Measurements from ENCODE around the gene VPS26C.
A peak's percentile ranks its signal among the peaks of the same experiment; 100 is the strongest.
"Not testable (repeated sequence)": the region's sequence is repeated elsewhere in the genome, so short reads cannot be mapped to it uniquely, and the experiment has no call there.

VPS26C gene

DNA sequence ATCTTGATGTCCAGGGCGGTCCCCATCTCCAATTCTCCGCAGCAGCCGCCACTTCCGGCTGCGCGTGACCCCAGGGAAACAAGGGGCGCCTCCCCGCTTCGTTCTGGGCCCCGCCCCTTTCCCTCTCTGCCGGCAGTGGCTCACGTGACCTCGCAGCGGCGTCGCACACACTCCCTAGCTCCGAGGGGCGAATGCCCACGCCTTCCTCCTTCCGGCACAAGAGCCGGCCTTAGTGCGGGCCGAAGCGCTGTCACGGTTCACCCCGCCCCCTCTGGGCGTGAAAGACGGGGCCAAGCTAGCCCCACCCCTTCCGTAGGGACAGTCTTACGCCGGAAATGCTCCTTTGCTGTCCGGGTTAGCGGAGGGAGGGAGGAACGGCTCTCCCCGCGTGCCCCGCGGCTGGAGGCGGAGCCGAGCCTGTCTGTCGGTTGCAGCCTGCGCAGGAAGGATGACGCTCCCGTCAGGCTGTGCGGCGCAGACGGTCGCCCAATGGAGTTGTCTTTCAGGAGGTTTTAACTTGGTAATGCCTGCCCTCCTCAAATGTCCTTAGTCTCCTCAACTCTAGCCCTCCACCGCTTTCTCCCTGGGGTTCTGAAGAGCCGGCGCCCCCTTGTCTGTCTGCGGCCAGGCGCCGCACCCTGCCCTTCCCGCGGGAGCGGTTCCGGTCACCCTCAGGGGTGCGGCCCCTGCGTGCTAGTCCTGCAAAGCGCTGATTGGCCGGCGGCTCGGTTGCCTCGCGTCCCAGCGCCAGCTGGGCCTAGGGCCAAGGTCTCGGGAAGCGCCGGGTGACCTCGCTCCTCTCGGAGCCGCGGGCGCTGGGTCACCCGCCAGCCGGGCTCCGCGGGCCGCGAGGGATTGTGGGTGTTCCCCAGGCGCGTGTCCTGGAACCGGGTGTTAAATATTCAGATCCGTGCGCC, at the start of gene VPS26C:
Gene VPS26C (minus strand): TSS at position 66 of the 917 bp plus-strand sequence. CDS start 40 bp downstream, at position 26.
- CTCF ChIA-PET: interaction anchor here (1.6 kb wide), 1 partner anchor 263 kb away, joined by 3 read pairs; no protein-coding TSS in a partner anchor
- POLR2A ChIA-PET: interaction anchor here (0.7 to 1.0 kb wide), 2 partner anchors 10 to 290 kb away, joined by 3 read pairs; no protein-coding TSS in a partner anchor
- TF ChIP-seq, protein P1, sequence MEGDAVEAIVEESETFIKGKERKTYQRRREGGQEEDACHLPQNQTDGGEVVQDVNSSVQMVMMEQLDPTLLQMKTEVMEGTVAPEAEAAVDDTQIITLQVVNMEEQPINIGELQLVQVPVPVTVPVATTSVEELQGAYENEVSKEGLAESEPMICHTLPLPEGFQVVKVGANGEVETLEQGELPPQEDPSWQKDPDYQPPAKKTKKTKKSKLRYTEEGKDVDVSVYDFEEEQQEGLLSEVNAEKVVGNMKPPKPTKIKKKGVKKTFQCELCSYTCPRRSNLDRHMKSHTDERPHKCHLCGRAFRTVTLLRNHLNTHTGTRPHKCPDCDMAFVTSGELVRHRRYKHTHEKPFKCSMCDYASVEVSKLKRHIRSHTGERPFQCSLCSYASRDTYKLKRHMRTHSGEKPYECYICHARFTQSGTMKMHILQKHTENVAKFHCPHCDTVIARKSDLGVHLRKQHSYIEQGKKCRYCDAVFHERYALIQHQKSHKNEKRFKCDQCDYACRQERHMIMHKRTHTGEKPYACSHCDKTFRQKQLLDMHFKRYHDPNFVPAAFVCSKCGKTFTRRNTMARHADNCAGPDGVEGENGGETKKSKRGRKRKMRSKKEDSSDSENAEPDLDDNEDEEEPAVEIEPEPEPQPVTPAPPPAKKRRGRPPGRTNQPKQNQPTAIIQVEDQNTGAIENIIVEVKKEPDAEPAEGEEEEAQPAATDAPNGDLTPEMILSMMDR (IDR thresholded peaks at IDR 0.05; ENCODE audit: control extremely low read depth, extremely low read depth, low read depth, missing control alignments): no peak
- DNase-seq (ENCODE audit: extremely low spot score): peak; percentile 95

DNA sequence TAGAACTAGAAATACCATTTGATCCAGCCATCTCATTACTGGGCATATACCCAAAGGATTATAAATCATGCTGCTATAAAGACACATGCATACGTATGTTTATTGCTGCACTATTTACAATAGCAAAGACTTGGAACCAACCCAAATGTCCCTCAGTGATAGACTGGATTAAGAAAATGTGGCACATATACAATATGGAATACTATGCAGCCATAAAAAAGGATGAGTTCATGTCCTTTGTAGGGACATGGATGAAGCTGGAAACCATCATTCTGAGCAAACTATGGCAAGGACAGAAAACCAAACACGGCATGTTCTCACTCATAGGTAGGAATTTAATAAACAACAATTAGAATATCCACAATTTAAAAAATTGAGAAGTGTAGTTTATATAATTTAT, 48.9 kb upstream of the VPS26C start:
- DNase-seq (ENCODE audit: extremely low spot score); POLR2A ChIA-PET; CTCF ChIA-PET: not testable (repeated sequence)

DNA sequence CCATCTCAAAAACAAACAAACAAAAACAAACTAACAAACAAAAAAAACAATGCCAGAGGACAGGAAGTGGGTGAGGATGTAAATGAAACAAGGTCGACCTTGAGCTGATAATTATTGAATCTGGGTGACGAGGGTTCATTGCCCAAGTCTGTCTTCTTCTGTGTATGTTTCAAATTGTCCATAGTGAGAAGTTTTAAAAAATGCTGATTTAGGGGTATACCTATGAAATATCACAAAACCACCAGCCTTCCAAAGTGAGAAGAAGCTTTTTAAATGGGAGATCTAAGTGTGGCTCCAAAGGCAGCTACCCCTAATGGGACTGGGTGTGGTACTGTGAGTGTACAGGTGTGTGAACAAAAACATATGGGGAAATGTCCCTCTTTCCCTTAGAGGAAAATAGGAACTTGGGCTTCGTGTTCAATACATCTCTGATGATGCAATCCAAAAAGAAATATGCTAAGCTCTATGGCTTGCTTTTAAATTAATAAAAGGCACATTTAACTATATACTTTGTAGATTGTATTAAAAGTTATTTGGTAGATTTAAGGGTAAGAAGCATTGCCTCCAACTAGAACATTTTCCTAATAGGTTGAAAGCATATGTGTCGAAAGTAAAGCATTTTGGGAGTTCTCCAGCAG, 33.1 kb upstream of the VPS26C start:
- ChIA-PET CTCF (interaction anchor here (2.2 kb wide), 1 partner anchor 10 kb away, joined by 5 read pairs; no protein-coding TSS in a partner anchor), POLR2A (no interaction called here)
- peak; percentile 1 for DNase-seq (ENCODE audit: extremely low spot score)
- TF ChIP-seq, protein P1 (IDR thresholded peaks at IDR 0.05; ENCODE audit: control extremely low read depth, extremely low read depth, low read depth, missing control alignments): no peak

GRCh38 chr21:37297364-37297763, 30.2 kb upstream of the VPS26C start:
- ChIA-PET POLR2A (no interaction called here), CTCF (no interaction called here)
- TF ChIP-seq, protein P1 (IDR thresholded peaks at IDR 0.05; ENCODE audit: control extremely low read depth, extremely low read depth, low read depth, missing control alignments): no peak
- DNase-seq (ENCODE audit: extremely low spot score): no peak

GRCh38 chr21:37294679-37295078, 27.5 kb upstream of the VPS26C start:
- peak; percentile 1 for DNase-seq (ENCODE audit: extremely low spot score)
- POLR2A ChIA-PET: no interaction called here
- CTCF ChIA-PET: no interaction called here
- TF ChIP-seq, protein P1 (IDR thresholded peaks at IDR 0.05; ENCODE audit: control extremely low read depth, extremely low read depth, low read depth, missing control alignments): no peak

DNA sequence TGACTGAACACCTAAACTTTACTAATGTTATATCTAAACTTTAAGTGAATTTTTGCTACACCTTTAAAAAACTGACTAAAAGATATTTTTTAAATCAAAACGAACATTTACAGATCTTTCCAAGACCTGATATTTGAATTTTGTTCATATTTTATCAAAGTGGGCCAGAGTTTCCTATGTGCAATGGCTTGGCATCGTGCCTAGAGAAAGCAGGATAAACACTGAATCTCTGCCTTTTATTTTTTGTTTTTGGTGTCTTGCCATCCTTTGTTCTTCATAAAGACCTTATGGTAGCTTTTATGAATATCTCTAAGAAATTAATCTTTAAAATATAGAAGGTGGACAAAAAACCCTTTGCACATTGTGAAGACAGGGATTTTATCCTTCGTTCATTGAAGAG, 25.8 kb upstream of the VPS26C start:
- POLR2A ChIA-PET: no interaction called here
- CTCF ChIA-PET: no interaction called here
- DNase-seq (ENCODE audit: extremely low spot score): peak; percentile 1

More for the DNA sequence above, 25.8 kb upstream of the VPS26C start:
- TF ChIP-seq, protein P1 (IDR thresholded peaks at IDR 0.05; ENCODE audit: control extremely low read depth, extremely low read depth, low read depth, missing control alignments): no peak
